OCI-LY3 (cell line): ENCODE data around the gene FMO5.
"Not testable (repeated sequence)": the region's sequence is repeated elsewhere in the genome, so short reads cannot be mapped to it uniquely, and the experiment has no call there.

Experiments
- H2AFZ ChIP-seq: fragments of 200-600, 300-600 bp; shearing (Covaris generic); 2 replicates; pipeline ENCODE4 v1.6.0; 2014; ENCODE audit warnings: antibody characterized with exemption, low read depth, low read length
- H3K27ac ChIP-seq: fragments of 200-600, 300-600 bp; sonication (generic); 2 replicates; pipeline ENCODE4 v1.5.1; 2014; ENCODE audit warnings: mild to moderate bottlenecking, low read length, moderate library complexity, mixed read lengths
- H3K27me3 ChIP-seq: fragments of 200-600, 300-600 bp; sonication (generic); 2 replicates; pipeline ENCODE4 v1.6.1; 2014; ENCODE audit warnings: low read depth, low read length, mixed read lengths
- H3K36me3 ChIP-seq: fragments of 200-600, 300-600 bp; sonication (generic); replicated peaks from 2 replicates; pipeline ENCODE3; 2014; ENCODE audit warnings: low read depth, low read length, mixed read lengths
- H3K4me1 ChIP-seq: fragments of 300-600, 200-600 bp; sonication (generic); 2 replicates; pipeline ENCODE4 v1.6.1; 2014; ENCODE audit warnings: low read length, mixed read lengths
- H3K4me2 ChIP-seq: fragments of 200-600, 300-600 bp; sonication (generic); 2 replicates; pipeline ENCODE4 v1.6.1; 2014; ENCODE audit warnings: low read length, mixed read lengths
- H3K4me3 ChIP-seq: fragments of 300-600, 200-600 bp; sonication (generic); 2 replicates; pipeline ENCODE4 v1.5.1; 2014; ENCODE audit warnings: antibody characterized with exemption, mild to moderate bottlenecking, low read length, moderate library complexity
- H3K79me2 ChIP-seq: fragments of 300-600, 200-600 bp; shearing (Covaris generic); 2 replicates; pipeline ENCODE4 v1.6.1; 2014; ENCODE audit warnings: mild to moderate bottlenecking, low read length, mixed read lengths
- H3K9ac ChIP-seq: fragments of 300-600, 200-600 bp; shearing (Covaris generic); 2 replicates; pipeline ENCODE4 v1.6.0; 2014; ENCODE audit warnings: mild to moderate bottlenecking, low read length, moderate library complexity
- H3K9me3 ChIP-seq: fragments of 200-600, 300-600 bp; shearing (Covaris generic); 2 replicates; pipeline ENCODE4 v1.6.1; 2014; ENCODE audit warnings: low read length, mixed read lengths; ENCODE audit not compliant: insufficient read depth
- H4K20me1 ChIP-seq: fragments of 200-600, 300-600 bp; sonication (generic); 2 replicates; pipeline ENCODE4 v1.6.1; 2016; ENCODE audit warnings: low read length, mixed read lengths; ENCODE audit not compliant: insufficient read depth
- EZH2phosphoT487 ChIP-seq: fragments of 200-600 bp; shearing (Covaris generic); IDR thresholded peaks from 2 replicates; pipeline ENCODE4 v1.6.1; 2018; ENCODE audit warnings: antibody characterized with exemption, mixed run types, low read depth
- TF ChIP-seq, protein P1 (sequence below): fragments of 200-600, 300-600 bp; sonication (generic); IDR thresholded peaks from 2 replicates; pipeline ENCODE4 v1.5.1; 2014; ENCODE audit warnings: antibody characterized with exemption, low read length, low read depth

FMO5 gene

DNA sequence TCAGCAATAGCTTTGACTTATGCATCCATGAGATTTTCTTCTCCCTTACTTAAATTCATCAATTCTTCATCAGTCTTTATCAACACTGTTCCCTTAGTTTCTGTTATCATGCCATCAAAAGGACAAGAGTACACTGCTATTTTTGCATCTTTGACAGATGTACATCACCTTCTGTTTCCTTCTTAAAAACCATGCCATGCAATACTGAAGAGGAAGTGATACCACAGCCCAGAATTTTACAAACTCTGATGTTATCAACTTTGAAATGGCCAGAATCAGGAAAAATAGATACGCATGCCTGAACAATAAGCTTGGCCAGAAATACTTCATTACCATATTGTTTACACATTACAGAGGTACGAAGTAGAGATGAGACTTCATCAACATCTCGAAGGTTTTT is 21.1 kb downstream of the FMO5 start:
- no peak overlapping the region for H3K4me2 ChIP-seq
- no peaks in the 10 kb centered on the region for H3K36me3 ChIP-seq
- H3K4me1 ChIP-seq: peaks cover 5% of the 10 kb centered on the region
- no peak overlapping the region for H3K27ac ChIP-seq
- H2AFZ ChIP-seq: no peak overlapping the region
- H3K9me3 ChIP-seq: no peaks in the 10 kb centered on the region
- no peak overlapping the region for H3K9ac ChIP-seq
- no peak for TF ChIP-seq EZH2phosphoT487
- TF ChIP-seq, protein P1, sequence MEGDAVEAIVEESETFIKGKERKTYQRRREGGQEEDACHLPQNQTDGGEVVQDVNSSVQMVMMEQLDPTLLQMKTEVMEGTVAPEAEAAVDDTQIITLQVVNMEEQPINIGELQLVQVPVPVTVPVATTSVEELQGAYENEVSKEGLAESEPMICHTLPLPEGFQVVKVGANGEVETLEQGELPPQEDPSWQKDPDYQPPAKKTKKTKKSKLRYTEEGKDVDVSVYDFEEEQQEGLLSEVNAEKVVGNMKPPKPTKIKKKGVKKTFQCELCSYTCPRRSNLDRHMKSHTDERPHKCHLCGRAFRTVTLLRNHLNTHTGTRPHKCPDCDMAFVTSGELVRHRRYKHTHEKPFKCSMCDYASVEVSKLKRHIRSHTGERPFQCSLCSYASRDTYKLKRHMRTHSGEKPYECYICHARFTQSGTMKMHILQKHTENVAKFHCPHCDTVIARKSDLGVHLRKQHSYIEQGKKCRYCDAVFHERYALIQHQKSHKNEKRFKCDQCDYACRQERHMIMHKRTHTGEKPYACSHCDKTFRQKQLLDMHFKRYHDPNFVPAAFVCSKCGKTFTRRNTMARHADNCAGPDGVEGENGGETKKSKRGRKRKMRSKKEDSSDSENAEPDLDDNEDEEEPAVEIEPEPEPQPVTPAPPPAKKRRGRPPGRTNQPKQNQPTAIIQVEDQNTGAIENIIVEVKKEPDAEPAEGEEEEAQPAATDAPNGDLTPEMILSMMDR: no peak
- no peaks in the 10 kb centered on the region for H4K20me1 ChIP-seq
- H3K27me3 ChIP-seq: no peaks in the 10 kb centered on the region
- H3K79me2 ChIP-seq: no peaks in the 10 kb centered on the region
- H3K4me3 ChIP-seq: no peak overlapping the region

DNA sequence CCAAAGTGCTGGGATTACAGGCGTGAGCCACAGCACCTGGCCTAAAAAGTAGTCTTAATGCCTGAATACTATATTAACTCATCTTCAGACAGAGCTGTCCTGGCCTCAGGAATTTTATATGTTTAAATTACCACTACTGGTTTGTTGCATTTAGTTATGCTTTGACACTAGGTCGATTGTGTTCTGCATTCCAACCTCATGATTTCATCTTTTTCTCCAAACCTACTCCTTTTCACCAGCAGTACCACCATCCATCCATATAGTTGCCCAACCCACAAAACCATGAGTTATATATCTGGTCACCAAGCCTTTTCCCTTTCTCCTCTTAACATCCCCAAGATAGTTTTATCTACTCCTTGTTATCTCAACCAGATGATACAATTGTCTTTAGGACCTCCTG is 22.6 kb downstream of the FMO5 start:
- no peak overlapping the region for H2AFZ ChIP-seq
- no peak overlapping the region for H3K27ac ChIP-seq
- TF ChIP-seq EZH2phosphoT487: no peak
- TF ChIP-seq, protein P1: no peak
- no peak overlapping the region for H3K4me3 ChIP-seq
- no peaks in the 10 kb centered on the region for H3K36me3 ChIP-seq
- no peaks in the 10 kb centered on the region for H3K27me3 ChIP-seq
- no peaks in the 10 kb centered on the region for H3K9me3 ChIP-seq
- H3K4me2 ChIP-seq: no peak overlapping the region
- no peak overlapping the region for H3K9ac ChIP-seq
- peaks cover 5% of the 10 kb centered on the region for H3K4me1 ChIP-seq
- H4K20me1 ChIP-seq: no peaks in the 10 kb centered on the region
- H3K79me2 ChIP-seq: no peaks in the 10 kb centered on the region

DNA sequence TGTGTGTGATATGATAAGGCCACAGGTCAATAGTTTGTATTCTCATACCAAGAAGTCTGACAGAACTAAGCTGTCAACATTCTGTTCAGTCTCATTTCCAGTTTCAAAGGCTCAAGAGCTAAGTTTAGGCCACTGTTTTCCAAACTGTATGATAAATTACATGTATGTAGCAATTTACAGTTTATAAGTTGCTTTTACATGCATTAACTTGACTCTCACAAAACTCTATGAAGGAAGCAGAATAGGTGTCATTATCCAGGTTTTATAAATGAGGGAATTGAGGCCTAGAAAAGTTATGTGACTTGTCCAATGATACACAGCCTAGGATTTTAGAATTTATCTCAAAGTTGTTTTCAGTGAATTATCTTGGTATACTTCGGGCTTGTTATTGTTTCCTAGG is 23.4 kb downstream of the FMO5 start:
- Histone ChIP-seq H3K4me1 (peaks cover 5% of the 10 kb centered on the region), H3K4me3 (no peak overlapping the region), H3K36me3 (no peaks in the 10 kb centered on the region), H4K20me1 (no peaks in the 10 kb centered on the region), H3K79me2 (no peaks in the 10 kb centered on the region), H3K9ac (no peak overlapping the region), H3K27me3 (no peaks in the 10 kb centered on the region), H3K27ac (no peak overlapping the region), H2AFZ (no peak overlapping the region), H3K4me2 (no peak overlapping the region), H3K9me3 (no peaks in the 10 kb centered on the region)
- TF ChIP-seq, protein P1: no peak
- TF ChIP-seq EZH2phosphoT487: no peak

DNA sequence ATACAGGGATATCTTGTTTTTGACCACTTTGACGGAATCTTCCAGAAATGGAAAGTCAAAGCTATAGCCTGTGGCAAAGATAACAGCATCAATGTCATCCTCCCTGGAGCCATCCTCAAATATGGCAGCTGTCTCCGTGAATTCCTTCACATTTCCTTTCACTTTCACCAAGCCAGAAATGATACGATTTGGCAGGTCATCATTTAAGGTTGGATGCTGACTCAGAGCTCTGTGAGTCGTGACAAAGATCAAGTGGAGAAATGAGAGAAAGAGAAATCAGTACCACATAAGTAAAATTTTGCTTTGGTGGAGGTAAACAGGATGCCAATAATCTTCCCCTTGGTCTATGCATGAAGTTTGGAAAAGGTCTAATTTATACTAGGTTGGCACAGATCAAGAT is 23.9 kb downstream of the FMO5 start:
- H3K27me3 ChIP-seq: no peaks in the 10 kb centered on the region
- H3K79me2 ChIP-seq: no peaks in the 10 kb centered on the region
- no peak overlapping the region for H3K9ac ChIP-seq
- no peaks in the 10 kb centered on the region for H4K20me1 ChIP-seq
- peaks cover 5% of the 10 kb centered on the region for H3K4me1 ChIP-seq
- H2AFZ ChIP-seq: no peak overlapping the region
- H3K9me3 ChIP-seq: no peaks in the 10 kb centered on the region
- H3K4me3 ChIP-seq: no peak overlapping the region
- no peaks in the 10 kb centered on the region for H3K36me3 ChIP-seq
- TF ChIP-seq EZH2phosphoT487: no peak
- TF ChIP-seq, protein P1: no peak
- H3K27ac ChIP-seq: no peak overlapping the region
- no peak overlapping the region for H3K4me2 ChIP-seq

DNA sequence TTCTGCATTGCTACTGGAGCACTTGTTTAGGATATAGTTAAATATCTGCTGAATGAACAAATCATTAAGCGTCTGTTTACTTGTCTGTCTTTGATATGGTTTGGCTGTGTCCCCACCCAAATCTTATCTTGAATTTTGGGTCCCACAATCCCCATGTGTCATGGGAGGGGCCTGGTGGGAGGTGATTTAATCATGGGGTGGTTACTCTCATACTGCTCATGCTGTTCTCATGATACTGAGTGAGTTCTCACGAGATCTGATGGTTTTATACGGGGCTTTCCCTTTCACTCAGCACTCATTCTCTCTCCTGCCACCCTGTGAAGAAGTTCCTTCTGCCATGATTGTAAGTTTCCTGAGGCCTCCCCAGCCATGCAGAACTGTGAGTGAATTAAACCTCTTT is 27.8 kb downstream of the FMO5 start:
- H2AFZ ChIP-seq, H3K9ac ChIP-seq, H3K9me3 ChIP-seq, H3K4me2 ChIP-seq, H3K27me3 ChIP-seq, H3K36me3 ChIP-seq, H3K79me2 ChIP-seq, H3K27ac ChIP-seq, H3K4me3 ChIP-seq, H4K20me1 ChIP-seq, H3K4me1 ChIP-seq: not testable (repeated sequence)
